Natural killer cell (primary cell): Measurements from ENCODE around the gene PNKD. TPM values are rescaled to one million over a fixed set of nuclear protein-coding genes. Genes with fewer than 3 reads are reported as not detected.

ENCODE experiments used
- ATAC-seq, 3 donors: fragments of 150-1000 bp in 2 of 3; fragments of 200-7000 bp in 1 of 3; cut with Tn5 transposase; 1 replicate in 1 of 3; 2 replicates in 2 of 3; pipeline ENCODE4 v1.10.0; 2021; ENCODE audit warnings: mild to moderate bottlenecking in 2 of 3, moderate library complexity in 2 of 3
- DNase-seq, 2 donors: peaks; one replicate each; pipeline versions ENCODE4 v3.0.0 to v3.0.0-alpha.2; 2013 to 2021; ENCODE audit warnings: mixed read lengths in 1 of 2
- H3K27ac ChIP-seq: one replicate; pipeline ENCODE4 v1.5.1; 2013; ENCODE audit warnings: mild to moderate bottlenecking, low read length
- H3K27me3 ChIP-seq: one replicate; pipeline ENCODE4 v1.6.1; 2013; ENCODE audit warnings: low read length; ENCODE audit not compliant: control insufficient read depth, insufficient read depth
- H3K36me3 ChIP-seq: one replicate; pipeline ENCODE4 v1.6.1; 2013; ENCODE audit warnings: low read length; ENCODE audit not compliant: control insufficient read depth, insufficient read depth
- H3K4me1 ChIP-seq: one replicate; pipeline ENCODE4 v1.6.1; 2013; ENCODE audit warnings: low read length; ENCODE audit not compliant: control insufficient read depth, insufficient read depth
- H3K4me3 ChIP-seq: one replicate; pipeline ENCODE4 v1.5.1; 2013; ENCODE audit warnings: low read length
- H3K9me3 ChIP-seq: one replicate; pipeline ENCODE4 v1.6.1; 2013; ENCODE audit warnings: low read length; ENCODE audit not compliant: control insufficient read depth, insufficient read depth
- H3K27ac Mint-ChIP-seq, 2 donors: one replicate each; pipeline ENCODE4 v1.8.0; 2022; ENCODE audit warnings: mild to moderate bottlenecking in 2 of 2, mixed read lengths in 2 of 2, moderate library complexity in 1 of 2
- H3K27me3 Mint-ChIP-seq, 2 donors: one replicate each; pipeline ENCODE4 v1.8.0; 2022; ENCODE audit warnings: low read depth in 2 of 2, mixed read lengths in 2 of 2
- H3K36me3 Mint-ChIP-seq: one replicate; pipeline ENCODE4 v1.8.0; 2022; ENCODE audit warnings: mixed read lengths
- H3K4me1 Mint-ChIP-seq, 2 donors: one replicate each; pipeline ENCODE4 v1.8.0; 2022; ENCODE audit warnings: mixed read lengths in 2 of 2
- H3K4me3 Mint-ChIP-seq: one replicate; pipeline ENCODE4 v1.8.0; 2022; ENCODE audit warnings: mild to moderate bottlenecking, moderate library complexity, mixed read lengths
- H3K9me3 Mint-ChIP-seq, 2 donors: one replicate each; pipeline ENCODE4 v1.8.0; 2022; ENCODE audit warnings: mixed read lengths in 2 of 2
- WGBS: methylation state at CpG from one replicate; pipeline ENCODE4 v1.1.7; 2013; ENCODE audit warnings: missing lambda C conversion rate; ENCODE audit not compliant: insufficient coverage; 5-methylcytosine and 5-hydroxymethylcytosine counted together
- intact Hi-C: fragments of 100-400 bp; cut with micrococcal nuclease; formaldehyde crosslinking; loops from one replicate; pipeline ENCODE4 v1.14.2; 2022
- total RNA-seq, 4 donors: library from RNA; stranded (reverse); fragments of 120-200 nt in 1 of 4; gene quantifications; one replicate each; pipeline versions ENCODE4 v1.2.3 to v1.2.4, GENCODE V29; 2013 to 2022
- TF ChIP-seq, protein P1 (sequence below): fragments of 200-600 bp; IDR thresholded peaks from one replicate; pipeline ENCODE4 v1.8.0; 2022; ENCODE audit warnings: antibody characterized with exemption

PNKD gene
- total RNA-seq, 3 donors from 2014 or later (not counting 1 experiment from before 2014, with no cell fraction given): 18.8 to 21.3 (median 18.9) TPM

DNA sequence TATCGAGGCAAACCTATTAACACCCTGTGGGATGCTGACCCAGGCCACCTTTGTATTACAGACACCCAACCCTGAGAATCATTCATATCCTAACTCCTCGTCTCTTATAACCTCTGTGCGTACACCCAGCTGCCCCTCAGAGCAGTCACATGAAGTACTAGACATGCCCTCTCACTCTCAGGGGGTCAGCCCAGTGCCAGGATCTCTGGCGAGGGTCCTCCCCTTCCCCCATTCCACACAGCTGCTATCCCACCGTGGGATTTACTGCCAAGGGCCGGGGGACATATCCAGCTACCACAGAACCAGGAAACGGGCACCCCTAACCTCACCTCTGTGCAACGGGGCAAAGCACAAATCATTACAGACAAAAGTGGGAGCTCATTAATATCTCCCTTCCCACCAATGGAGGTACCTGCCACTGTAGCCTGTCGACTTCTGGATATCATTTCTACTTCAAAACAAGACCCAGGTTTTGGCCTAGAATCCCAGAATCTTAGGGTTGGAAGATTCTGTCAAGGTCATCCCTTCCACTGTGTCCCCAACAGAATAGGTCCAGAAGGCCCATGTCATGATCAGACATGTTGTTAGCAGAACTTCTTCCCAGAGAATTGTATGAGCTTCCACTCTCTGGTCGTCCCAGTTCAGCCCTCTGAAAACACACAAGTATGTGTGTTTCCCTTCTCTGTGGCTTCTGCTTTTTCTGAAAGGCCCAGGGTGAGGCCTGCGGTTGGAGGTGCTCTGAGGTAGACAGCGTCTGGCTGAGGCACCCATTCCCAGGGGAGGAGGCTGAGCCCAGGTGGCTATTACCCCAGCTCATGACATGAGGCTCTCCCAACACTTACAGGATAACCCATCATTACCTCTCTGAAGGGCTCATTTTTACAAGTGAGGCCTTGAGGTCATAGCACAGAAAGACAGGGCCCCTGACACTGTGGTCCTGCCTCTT is 20.3 kb downstream of the PNKD start:
- WGBS: 30% methylated on average over 12 of the region's 12 CpGs
- Mint-ChIP-seq H3K4me1 (peaks cover 62 to 79% of the 10 kb centered on the region in 2 donors), H3K9me3 (no peaks in the 10 kb centered on the region), H3K27me3 (no peaks in the 10 kb centered on the region), H3K4me3 (peak overlapping the region; percentile 92), H3K27ac (peak overlapping the region; percentile 100), H3K36me3 (no peaks in the 10 kb centered on the region)
- TF ChIP-seq, protein P1, sequence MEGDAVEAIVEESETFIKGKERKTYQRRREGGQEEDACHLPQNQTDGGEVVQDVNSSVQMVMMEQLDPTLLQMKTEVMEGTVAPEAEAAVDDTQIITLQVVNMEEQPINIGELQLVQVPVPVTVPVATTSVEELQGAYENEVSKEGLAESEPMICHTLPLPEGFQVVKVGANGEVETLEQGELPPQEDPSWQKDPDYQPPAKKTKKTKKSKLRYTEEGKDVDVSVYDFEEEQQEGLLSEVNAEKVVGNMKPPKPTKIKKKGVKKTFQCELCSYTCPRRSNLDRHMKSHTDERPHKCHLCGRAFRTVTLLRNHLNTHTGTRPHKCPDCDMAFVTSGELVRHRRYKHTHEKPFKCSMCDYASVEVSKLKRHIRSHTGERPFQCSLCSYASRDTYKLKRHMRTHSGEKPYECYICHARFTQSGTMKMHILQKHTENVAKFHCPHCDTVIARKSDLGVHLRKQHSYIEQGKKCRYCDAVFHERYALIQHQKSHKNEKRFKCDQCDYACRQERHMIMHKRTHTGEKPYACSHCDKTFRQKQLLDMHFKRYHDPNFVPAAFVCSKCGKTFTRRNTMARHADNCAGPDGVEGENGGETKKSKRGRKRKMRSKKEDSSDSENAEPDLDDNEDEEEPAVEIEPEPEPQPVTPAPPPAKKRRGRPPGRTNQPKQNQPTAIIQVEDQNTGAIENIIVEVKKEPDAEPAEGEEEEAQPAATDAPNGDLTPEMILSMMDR: no peak
- H3K27ac ChIP-seq: peak overlapping the region; percentile 86
- peak overlapping the region; percentile 55 for H3K4me3 ChIP-seq
- ATAC-seq: no peak
- intact Hi-C loops: no loop called here
- no peaks in the 10 kb centered on the region for H3K27me3 ChIP-seq
- H3K4me1 ChIP-seq: peaks cover 73% of the 10 kb centered on the region
- H3K36me3 ChIP-seq: no peaks in the 10 kb centered on the region
- no peaks in the 10 kb centered on the region for H3K9me3 ChIP-seq
- peak in 1 of 2 donors; percentile 78 for DNase-seq

- DNase-seq (peak in 1 of 2 donors; percentile 47), ATAC-seq (peak in 1 of 3 donors; percentile 2)
- Mint-ChIP-seq H3K27ac (peak overlapping the region; percentile 100), H3K4me3 (peak overlapping the region; percentile 92), H3K27me3 (no peaks in the 10 kb centered on the region), H3K36me3 (no peaks in the 10 kb centered on the region), H3K4me1 (peaks cover 53 to 70% of the 10 kb centered on the region in 2 donors), H3K9me3 (no peaks in the 10 kb centered on the region)
- Histone ChIP-seq H3K4me3 (peak overlapping the region; percentile 55), H3K4me1 (peaks cover 64% of the 10 kb centered on the region), H3K9me3 (no peaks in the 10 kb centered on the region), H3K27ac (peak overlapping the region; percentile 86), H3K36me3 (no peaks in the 10 kb centered on the region), H3K27me3 (no peaks in the 10 kb centered on the region)
- 18% methylated on average over 12 of the region's 12 CpGs for WGBS
- TF ChIP-seq, protein P1: no peak
- intact Hi-C loops: loop anchor here (1.0 to 2.0 kb wide), 2 partner anchors 21 to 105 kb away; partner anchors contain the start of genes AAMP and PNKD
Observed at GRCh38 chr2:218291318-218292047, 21.2 kb downstream of the PNKD start.

DNA sequence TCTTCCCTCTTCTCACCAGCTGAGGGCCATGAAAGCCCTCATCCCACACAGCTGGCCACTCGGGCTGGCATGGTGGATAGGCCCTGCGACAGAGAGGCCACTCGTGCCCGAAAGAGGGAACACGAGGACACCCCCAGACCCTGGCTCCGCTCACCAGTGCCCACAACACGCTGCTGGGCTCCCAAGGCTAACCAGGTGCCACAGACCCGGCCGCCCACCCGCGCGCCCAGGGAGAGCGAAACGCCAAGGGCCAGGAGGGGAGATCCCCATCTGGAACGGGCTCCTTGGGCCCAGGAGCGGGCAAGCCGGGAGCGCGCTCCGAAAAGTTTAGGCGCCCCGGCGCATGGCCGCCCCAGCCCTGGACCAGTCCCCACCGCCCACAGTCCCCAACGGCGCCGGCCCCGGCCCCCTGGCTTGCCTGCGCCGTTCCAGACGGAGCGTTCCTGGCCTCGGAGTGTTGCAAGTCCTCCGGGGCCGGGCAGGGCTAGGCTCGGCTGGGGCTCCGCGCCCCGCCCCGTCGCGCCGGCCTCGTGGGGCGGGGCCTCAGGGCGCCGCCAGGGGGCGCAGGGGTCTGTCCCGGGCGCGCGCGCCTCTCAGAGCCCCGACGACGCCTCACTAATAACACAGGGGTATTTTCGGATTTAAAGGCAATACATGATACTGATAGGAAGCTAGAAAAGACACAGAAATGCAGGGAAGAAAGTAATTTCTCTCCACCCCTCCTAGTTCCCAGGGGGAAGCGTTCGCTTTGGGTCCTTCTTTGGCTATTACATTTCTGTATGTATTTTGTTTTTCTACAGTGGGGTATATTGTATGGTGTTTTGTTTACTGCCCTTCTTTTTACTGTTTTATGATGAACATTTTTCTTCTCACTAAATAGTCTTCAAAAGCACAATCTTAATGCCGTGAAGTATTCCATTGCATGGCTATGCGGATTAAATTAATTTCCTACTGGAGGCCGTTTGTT is 22.0 kb downstream of the PNKD start, which contains the start of gene TMBIM1:
Gene TMBIM1 (minus strand): TSS at position 456 of the 967 bp plus-strand sequence. CDS start 10,362 bp downstream, outside the sequence.
- Histone ChIP-seq H3K36me3 (no peaks in the 10 kb centered on the region), H3K27ac (peak within 1 kb of the TSS; percentile 86), H3K4me1 (peaks cover 55% of the 10 kb centered on the region), H3K27me3 (no peaks in the 10 kb centered on the region), H3K9me3 (no peaks in the 10 kb centered on the region), H3K4me3 (peak within 1 kb of the TSS; percentile 55)
- Mint-ChIP-seq H3K27ac (peak within 1 kb of the TSS; percentile 100), H3K4me1 (peaks cover 44 to 61% of the 10 kb centered on the region in 2 donors), H3K36me3 (no peaks in the 10 kb centered on the region), H3K4me3 (peak within 1 kb of the TSS; percentile 92), H3K27me3 (no peaks in the 10 kb centered on the region), H3K9me3 (no peaks in the 10 kb centered on the region)
- DNase-seq: peak; percentile 86 to 91
- intact Hi-C loops: loop anchor here (1.0 to 2.0 kb wide), 2 partner anchors 22 to 104 kb away; partner anchors contain the start of genes AAMP and PNKD
- ATAC-seq: peak; percentile 90 to 97 (median 95)
- TF ChIP-seq, protein P1: peak; percentile 95
- WGBS: 3% methylated on average over 57 of the region's 63 CpGs
